GM19397 (cell line): ENCODE measurements around the gene PCDH10.

Source experiments
- ATAC-seq: cut with Tn5 transposase; IDR thresholded peaks from one replicate; pipeline ENCODE4 v1.9.1; 2021; ENCODE audit warnings: mild to moderate bottlenecking, moderate library complexity; ENCODE audit not compliant: unreplicated experiment

The PCDH10 gene

GRCh38 chr4:133150486-133151340 lies 1.6 kb downstream of the PCDH10 start:
- no peak for ATAC-seq

DNA sequence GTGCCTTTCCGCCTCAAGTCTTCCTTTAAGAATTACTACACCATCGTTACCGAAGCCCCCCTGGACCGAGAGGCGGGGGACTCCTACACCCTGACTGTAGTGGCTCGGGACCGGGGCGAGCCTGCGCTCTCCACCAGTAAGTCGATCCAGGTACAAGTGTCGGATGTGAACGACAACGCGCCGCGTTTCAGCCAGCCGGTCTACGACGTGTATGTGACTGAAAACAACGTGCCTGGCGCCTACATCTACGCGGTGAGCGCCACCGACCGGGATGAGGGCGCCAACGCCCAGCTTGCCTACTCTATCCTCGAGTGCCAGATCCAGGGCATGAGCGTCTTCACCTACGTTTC lies 2.2 kb downstream of the PCDH10 start:
- no peak for ATAC-seq

- no peak for ATAC-seq
Observed at GRCh38 chr4:133151691-133152329, 2.7 kb downstream of the PCDH10 start.

GRCh38 chr4:133152330-133152821 lies 3.3 kb downstream of the PCDH10 start:
- ATAC-seq, result no peak

DNA sequence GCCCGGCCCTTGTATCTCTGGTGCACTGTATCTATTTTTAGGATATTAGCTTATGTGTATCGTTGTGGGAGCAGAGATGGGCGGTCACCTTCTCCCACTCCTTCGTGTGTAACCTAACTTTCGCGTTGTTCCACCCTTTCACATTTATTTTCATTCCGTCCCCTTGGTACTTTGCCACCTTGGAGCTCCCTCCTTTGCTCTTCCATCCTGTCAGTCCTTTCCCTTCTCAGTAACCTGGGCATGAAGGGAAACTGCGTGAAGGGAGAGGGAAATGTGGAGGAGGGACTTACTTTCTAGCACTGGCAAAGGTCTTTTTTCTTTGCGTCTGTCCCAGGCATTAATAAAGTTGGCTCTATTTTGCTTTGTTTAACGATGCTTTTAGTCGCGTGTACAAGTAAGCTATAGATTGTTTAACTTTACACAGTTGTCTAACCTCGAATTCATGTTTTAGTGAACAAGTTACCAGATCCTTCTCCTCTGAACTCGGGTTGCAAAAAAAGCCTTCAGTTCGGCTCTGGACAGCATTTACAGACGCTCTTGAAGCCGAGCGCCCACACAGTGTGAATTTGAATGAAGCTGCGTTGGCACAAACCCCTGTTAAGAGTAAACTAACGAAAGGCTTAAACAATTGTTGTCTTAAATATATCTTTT lies 3.9 kb downstream of the PCDH10 start:
- no peak for ATAC-seq

DNA sequence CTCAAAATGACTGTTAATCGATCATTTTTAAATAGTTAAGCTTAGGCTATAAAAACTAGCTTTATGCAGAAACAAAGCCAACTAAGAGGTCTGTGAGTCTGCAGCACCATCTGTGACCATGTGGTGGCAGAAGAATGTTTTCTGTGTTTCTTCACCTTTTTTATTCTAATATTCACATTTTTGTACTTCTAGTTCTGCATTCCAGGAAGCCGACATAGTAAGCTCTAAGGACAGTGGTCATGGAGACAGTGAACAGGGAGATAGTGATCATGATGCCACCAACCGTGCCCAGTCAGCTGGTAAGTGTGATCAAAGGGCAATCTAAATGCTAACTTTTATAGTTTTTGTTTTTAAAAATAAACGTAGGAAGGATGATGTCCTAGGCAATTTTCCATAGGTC lies 5.6 kb downstream of the PCDH10 start:
- no peak for ATAC-seq

- ATAC-seq, result no peak
Observed at GRCh38 chr4:133156096-133156495, 7.0 kb downstream of the PCDH10 start.

GRCh38 chr4:133156556-133156955 lies 7.5 kb downstream of the PCDH10 start:
- no peak for ATAC-seq

DNA sequence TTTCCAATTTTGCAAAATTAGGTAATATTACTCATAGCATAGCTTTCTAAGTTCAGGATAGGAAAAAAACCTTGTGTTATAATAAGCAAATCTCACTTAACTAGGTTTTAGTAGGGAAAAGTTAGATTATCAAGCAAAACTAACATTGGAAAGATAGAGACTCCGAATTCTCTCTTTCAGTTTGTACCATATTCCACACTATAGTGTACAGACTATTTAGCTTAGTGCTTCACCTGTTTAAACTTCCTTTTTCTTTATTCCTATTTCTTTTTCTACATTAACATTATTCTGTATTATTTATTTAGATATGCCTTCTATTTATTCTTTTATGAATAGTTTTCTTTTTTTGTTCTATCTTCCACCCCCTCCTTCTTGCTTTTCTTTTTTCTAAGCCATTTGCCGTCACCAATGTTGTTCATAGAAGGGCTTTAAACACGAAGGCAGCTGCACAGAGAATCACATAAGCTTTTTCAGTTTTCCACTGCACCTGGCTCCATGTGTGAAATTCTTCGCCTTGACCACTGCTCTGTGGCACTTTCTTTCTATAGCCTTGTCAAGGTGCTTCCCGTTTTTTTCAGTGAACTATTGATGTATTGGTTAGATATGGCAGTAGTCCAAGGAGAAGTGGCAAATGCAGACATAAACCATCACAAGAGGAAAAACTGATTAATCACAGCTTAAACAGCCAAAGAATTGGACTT lies 8.5 kb downstream of the PCDH10 start:
- no peak for ATAC-seq

DNA sequence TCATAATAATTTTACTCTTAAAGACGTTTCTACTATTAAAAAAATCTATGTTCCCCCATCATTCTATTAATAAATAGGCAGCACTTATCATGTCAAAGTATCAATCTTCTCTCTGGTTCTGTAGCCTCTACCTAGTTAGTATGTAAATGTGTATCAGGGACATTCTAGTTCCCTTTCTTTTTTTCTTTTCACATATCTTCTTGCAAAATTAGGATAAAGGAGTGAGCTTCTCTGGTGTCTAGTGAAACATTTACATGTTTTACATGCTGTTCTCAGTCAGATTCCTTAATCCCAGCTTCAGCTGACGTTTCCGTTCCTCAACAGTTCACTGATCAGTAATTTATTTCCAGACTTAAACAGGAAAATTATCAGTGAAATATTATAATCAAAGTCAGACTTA lies 11.8 kb downstream of the PCDH10 start:
- ATAC-seq, result no peak

- ATAC-seq, result no peak
Observed at GRCh38 chr4:133161570-133162295, 12.6 kb downstream of the PCDH10 start.

DNA sequence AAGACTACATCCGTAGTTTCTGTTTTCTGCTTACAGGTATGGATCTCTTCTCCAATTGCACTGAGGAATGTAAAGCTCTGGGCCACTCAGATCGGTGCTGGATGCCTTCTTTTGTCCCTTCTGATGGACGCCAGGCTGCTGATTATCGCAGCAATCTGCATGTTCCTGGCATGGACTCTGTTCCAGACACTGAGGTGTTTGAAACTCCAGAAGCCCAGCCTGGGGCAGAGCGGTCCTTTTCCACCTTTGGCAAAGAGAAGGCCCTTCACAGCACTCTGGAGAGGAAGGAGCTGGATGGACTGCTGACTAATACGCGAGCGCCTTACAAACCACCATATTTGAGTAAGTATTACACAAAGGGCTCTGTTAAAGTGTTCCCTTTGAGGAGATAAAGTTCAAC lies 13.8 kb downstream of the PCDH10 start:
- no peak for ATAC-seq

- ATAC-seq, result no peak
Observed at GRCh38 chr4:133178956-133179355, 29.9 kb downstream of the PCDH10 start.

DNA sequence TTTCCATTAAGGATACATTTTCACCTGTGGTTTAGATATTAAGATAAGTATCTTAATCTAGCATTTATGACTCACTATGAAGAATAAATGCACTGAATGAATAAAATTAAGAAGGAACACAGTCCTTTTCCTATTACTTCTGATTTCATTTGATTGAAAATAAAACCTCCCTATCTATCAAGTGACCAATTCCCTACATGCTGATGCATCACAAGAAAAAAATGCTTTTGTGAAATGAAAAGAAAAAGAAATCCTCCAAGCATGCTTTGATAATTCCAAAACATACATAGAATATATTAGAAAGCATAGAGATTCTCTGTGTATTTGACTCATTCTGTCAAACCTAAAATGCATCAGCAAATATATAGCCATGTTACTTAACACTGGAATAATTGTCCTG lies 37.1 kb downstream of the PCDH10 start:
- no peak for ATAC-seq

GRCh38 chr4:133186845-133187244 lies 37.8 kb downstream of the PCDH10 start:
- no peak for ATAC-seq

- no peak for ATAC-seq
Observed at GRCh38 chr4:133188433-133189146, 39.5 kb downstream of the PCDH10 start.

DNA sequence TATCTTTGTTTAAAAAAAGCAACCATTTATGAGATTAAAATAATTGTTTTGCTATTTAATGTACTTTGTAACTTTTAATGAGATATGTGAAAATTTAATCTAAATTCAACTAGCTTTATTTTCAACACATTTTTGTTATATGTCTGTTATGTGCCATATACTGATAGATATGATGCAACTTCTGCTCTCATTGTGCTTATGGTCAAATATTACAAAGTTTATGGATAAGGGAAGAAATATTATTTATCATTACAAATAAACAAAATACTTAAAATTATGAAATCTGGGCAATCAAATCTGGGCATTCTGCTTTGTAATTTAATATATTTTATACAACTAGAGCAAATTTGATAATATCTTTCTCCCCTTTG lies 40.0 kb downstream of the PCDH10 start:
- ATAC-seq, result no peak

DNA sequence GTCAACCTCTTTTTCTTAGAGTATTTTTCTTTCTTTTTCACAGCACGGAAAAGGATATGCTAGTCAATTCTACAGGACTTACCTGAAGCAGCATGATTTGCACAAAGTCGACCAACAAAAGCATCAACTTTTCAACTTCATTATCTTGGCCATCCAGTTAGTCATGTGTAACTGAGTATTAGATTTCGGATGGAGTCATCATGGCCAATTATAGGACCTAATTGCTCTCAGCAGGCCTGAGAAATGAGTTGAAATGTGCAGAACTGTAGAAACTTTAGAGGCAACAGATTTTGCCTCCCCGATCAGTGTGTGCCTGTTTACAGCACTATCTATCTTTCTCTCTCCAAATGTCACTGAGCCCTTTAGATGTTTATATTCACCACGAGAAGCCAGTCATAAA lies 41.0 kb downstream of the PCDH10 start:
- ATAC-seq, result no peak

GRCh38 chr4:133208694-133209285 lies 59.7 kb downstream of the PCDH10 start:
- ATAC-seq, result no peak

- no peak for ATAC-seq
Observed at GRCh38 chr4:133233922-133234321, 84.8 kb downstream of the PCDH10 start.
